Measurements from ENCODE around the gene SLC1A5. TPM values are rescaled to one million over a fixed set of nuclear protein-coding genes. Genes with fewer than 3 reads are reported as not detected.

SLC1A5 gene
- total RNA-seq, 6 experiments from 2014 or later = 263 to 310 (median 281) TPM

DNA sequence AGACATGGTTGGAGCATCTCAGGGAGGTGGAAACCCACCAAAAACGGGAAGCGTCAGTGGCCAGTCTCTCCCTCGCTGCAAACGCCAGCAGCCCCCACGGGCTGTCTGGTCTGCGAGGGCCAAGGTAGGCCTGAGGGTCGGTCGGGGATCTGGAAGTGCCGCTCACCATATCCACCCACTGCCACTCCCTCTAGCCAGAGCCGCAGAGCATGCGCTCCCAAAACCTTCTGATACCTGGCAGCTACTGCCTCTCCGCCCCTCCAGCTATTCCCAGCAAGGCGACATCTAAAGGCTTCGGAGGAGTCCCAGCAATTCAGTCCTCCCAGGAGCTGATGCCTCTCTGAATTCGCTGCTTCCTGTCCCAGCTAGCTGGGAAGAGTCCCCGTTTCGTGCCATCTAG is 46.9 kb downstream of the SLC1A5 start:
- Mint-ChIP-seq H3K4me3 (no peak overlapping the region), H3K9me3 (no peaks in the 10 kb centered on the region), H3K4me1 (ENCODE audit: low read depth) (peaks cover 48% of the 10 kb centered on the region), H3K27ac (no peak overlapping the region), H3K36me3 (ENCODE audit: low read depth) (0 out of 2 replicates have a peak, but pooled peaks cover 4% of the 10 kb centered on the region), H3K27me3 (ENCODE audit: insufficient read depth) (no peaks in the 10 kb centered on the region; the same call in 1 of the 2 replicates)
- DNase-seq = no peak
- no peak for TF ChIP-seq CTCF (IDR thresholded peaks at IDR 0.05)

- H3K4me1 Mint-ChIP-seq (ENCODE audit: low read depth) = peaks cover 38% of the 10 kb centered on the region
- no peak overlapping the region for H3K4me3 Mint-ChIP-seq
- H3K27me3 Mint-ChIP-seq (ENCODE audit: insufficient read depth) = peaks cover 2% of the 10 kb centered on the region
- H3K27ac Mint-ChIP-seq = peak overlapping the region; percentile 29; the same call in 1 of the 2 replicates
- no peaks in the 10 kb centered on the region for H3K9me3 Mint-ChIP-seq
- H3K36me3 Mint-ChIP-seq (ENCODE audit: low read depth) = peaks cover 5% of the 10 kb centered on the region; the same call in 1 of the 2 replicates
- DNase-seq = no peak
- TF ChIP-seq CTCF (IDR thresholded peaks at IDR 0.05) = no peak
Measured at GRCh38 chr19:46739290-46739771, 49.1 kb downstream of the SLC1A5 start.

DNA sequence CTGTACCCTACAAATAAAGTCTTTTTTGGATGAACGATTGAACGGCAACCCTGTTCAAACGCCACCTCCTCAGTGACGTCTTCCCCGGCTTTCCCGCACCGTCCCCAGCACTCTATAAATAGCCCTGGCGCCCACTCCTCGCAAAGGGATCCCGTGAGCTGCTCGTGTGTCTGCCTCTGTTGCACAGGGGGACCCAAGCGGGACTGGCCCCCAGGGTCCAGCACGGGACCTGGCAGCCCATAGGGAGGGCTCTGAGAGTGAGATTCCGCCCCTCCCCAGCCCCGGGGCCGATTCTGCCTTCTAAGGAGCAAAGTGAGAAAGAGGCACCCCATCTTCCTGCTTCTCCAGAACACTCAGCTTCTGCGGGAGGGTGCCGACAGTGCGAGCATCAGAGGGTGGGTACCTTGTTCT is 50.6 kb downstream of the SLC1A5 start:
- Mint-ChIP-seq H3K27me3 (ENCODE audit: insufficient read depth) (peaks cover 2% of the 10 kb centered on the region), H3K4me3 (no peak overlapping the region), H3K36me3 (ENCODE audit: low read depth) (peaks cover 18% of the 10 kb centered on the region), H3K27ac (no peak overlapping the region), H3K9me3 (no peaks in the 10 kb centered on the region), H3K4me1 (ENCODE audit: low read depth) (peaks cover 37% of the 10 kb centered on the region)
- TF ChIP-seq CTCF (IDR thresholded peaks at IDR 0.05) = no peak
- no peak for DNase-seq

GRCh38 chr19:46737298-46737654 is 51.1 kb downstream of the SLC1A5 start:
- no peak overlapping the region for H3K4me3 Mint-ChIP-seq
- peaks cover 2% of the 10 kb centered on the region for H3K27me3 Mint-ChIP-seq (ENCODE audit: insufficient read depth)
- no peaks in the 10 kb centered on the region for H3K9me3 Mint-ChIP-seq
- no peak overlapping the region for H3K27ac Mint-ChIP-seq
- DNase-seq = no peak
- H3K4me1 Mint-ChIP-seq (ENCODE audit: low read depth) = peaks cover 39% of the 10 kb centered on the region
- TF ChIP-seq CTCF (IDR thresholded peaks at IDR 0.05) = no peak
- H3K36me3 Mint-ChIP-seq (ENCODE audit: low read depth) = peaks cover 18% of the 10 kb centered on the region

DNA sequence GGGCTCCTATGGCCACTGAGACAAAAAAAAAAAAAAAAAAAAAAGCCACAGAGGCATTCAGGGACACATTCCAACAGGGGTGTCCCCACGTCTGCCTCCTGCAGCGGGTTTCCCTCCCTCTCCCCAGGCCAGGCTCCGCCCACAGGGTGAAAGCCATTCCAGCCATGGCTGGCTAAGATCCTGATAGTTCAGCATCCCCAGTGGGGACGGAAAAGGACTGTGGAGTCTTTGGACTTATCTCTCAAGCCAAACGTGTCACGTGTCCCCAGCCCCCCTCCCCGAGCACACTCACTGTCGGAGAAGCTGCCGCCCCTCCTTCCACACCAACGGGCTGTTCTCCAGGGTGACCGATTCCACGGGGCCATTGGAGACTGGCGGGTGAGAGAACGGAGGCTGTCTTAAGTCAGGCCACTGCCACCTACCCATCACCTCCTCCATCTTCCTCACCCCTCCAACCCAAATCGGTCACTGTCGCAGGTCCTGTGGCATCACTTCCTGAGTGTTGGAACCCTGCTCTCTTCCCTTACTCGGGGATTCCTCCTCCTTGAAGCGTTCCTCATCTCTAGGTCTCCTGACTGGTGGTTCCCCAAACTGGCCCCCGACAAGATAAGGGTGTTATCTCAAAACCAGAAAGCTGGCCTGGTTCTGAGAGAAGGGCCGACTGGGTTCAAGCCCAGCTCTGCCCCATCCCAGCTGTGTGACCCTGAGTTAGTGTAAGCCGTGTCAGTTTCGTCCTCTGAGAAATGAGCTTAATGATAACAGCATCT is 51.7 kb downstream of the SLC1A5 start:
- H3K36me3 Mint-ChIP-seq (ENCODE audit: low read depth) = peaks cover 24% of the 10 kb centered on the region
- no peak for DNase-seq
- H3K4me3 Mint-ChIP-seq = no peak overlapping the region
- peaks cover 39% of the 10 kb centered on the region for H3K4me1 Mint-ChIP-seq (ENCODE audit: low read depth)
- H3K27me3 Mint-ChIP-seq (ENCODE audit: insufficient read depth) = peaks cover 5% of the 10 kb centered on the region
- H3K27ac Mint-ChIP-seq = 0 out of 2 replicates have a peak overlapping the region, but pooled peaks have one; percentile 21
- TF ChIP-seq CTCF (IDR thresholded peaks at IDR 0.05) = no peak
- H3K9me3 Mint-ChIP-seq = no peaks in the 10 kb centered on the region
